Endothelial cell (in vitro differentiated cells): ENCODE measurements around the gene GSG1L. TPM values are rescaled to one million over a fixed set of nuclear protein-coding genes. Genes with fewer than 3 reads are reported as not detected.

Experiments used
- DNase-seq: peaks from one replicate; pipeline ENCODE4 v3.0.0; 2021; ENCODE audit warnings: low spot score
- H3K27ac Mint-ChIP-seq: one replicate; pipeline ENCODE4 v1.8.0; 2021; ENCODE audit warnings: mixed read lengths, inconsistent platforms; ENCODE audit not compliant: unreplicated experiment
- H3K27me3 Mint-ChIP-seq: one replicate; pipeline ENCODE4 v1.8.0; 2021; ENCODE audit warnings: mild to moderate bottlenecking, moderate library complexity, mixed read lengths, inconsistent platforms; ENCODE audit not compliant: unreplicated experiment
- H3K36me3 Mint-ChIP-seq: one replicate; pipeline ENCODE4 v1.8.0; 2021; ENCODE audit warnings: mild to moderate bottlenecking, low read depth, mixed read lengths, inconsistent platforms; ENCODE audit not compliant: unreplicated experiment
- H3K4me1 Mint-ChIP-seq: one replicate; pipeline ENCODE4 v1.8.0; 2021; ENCODE audit warnings: mild to moderate bottlenecking, mixed read lengths, inconsistent platforms; ENCODE audit not compliant: unreplicated experiment
- H3K4me3 Mint-ChIP-seq: one replicate; pipeline ENCODE4 v1.8.0; 2021; ENCODE audit warnings: mild to moderate bottlenecking, mixed read lengths, inconsistent platforms; ENCODE audit not compliant: unreplicated experiment
- H3K9me3 Mint-ChIP-seq: one replicate; pipeline ENCODE4 v1.8.0; 2021; ENCODE audit warnings: mixed read lengths, inconsistent platforms; ENCODE audit not compliant: unreplicated experiment
- CTCF ChIP-seq: fragments of 200-600 bp; sonication (generic); IDR thresholded peaks from one replicate; pipeline ENCODE4 v1.5.0; 2021; ENCODE audit warnings: antibody characterized with exemption; ENCODE audit not compliant: unreplicated experiment
- total RNA-seq: library from RNA; stranded (reverse); fragmentation: NEBNext Ultra II Directional; extraction: Animal tissue kit (Norgen Biotek cat#: 25700); gene quantifications from one replicate; pipeline ENCODE4 v1.2.1, GENCODE V29; 2021; ENCODE audit not compliant: unreplicated experiment

The GSG1L gene
- total RNA-seq, 1 donor from 2014 or later, result 0.38 TPM

GRCh38 chr16:27991876-27992275, 71.6 kb downstream of the GSG1L start:
- Mint-ChIP-seq H3K9me3 (no peaks in the 10 kb centered on the region), H3K4me1 (no peaks in the 10 kb centered on the region), H3K27ac (no peak overlapping the region), H3K4me3 (no peak overlapping the region), H3K27me3 (peaks cover 1% of the 10 kb centered on the region), H3K36me3 (peaks cover 3% of the 10 kb centered on the region)
- no peak for DNase-seq
- no peak for TF ChIP-seq CTCF

- no peaks in the 10 kb centered on the region for H3K27me3 Mint-ChIP-seq
- DNase-seq, result no peak
- H3K36me3 Mint-ChIP-seq, result no peaks in the 10 kb centered on the region
- no peak for TF ChIP-seq CTCF
- H3K4me1 Mint-ChIP-seq, result no peaks in the 10 kb centered on the region
- no peaks in the 10 kb centered on the region for H3K9me3 Mint-ChIP-seq
- H3K27ac Mint-ChIP-seq, result no peak overlapping the region
- H3K4me3 Mint-ChIP-seq, result no peak overlapping the region
These were observed 77.5 kb downstream of the GSG1L start for GRCh38 chr16:27985981-27986380.

- Mint-ChIP-seq H3K9me3 (no peaks in the 10 kb centered on the region), H3K27me3 (no peaks in the 10 kb centered on the region), H3K27ac (no peak overlapping the region), H3K36me3 (no peaks in the 10 kb centered on the region), H3K4me1 (no peaks in the 10 kb centered on the region), H3K4me3 (no peak overlapping the region)
- no peak for TF ChIP-seq CTCF
- DNase-seq, result no peak
These were observed 79.4 kb downstream of the GSG1L start for GRCh38 chr16:27984121-27984520.

GRCh38 chr16:27983244-27983643, 80.3 kb downstream of the GSG1L start:
- Mint-ChIP-seq H3K4me1 (no peaks in the 10 kb centered on the region), H3K9me3 (no peaks in the 10 kb centered on the region)

GRCh38 chr16:27982184-27982583, 81.3 kb downstream of the GSG1L start:
- TF ChIP-seq CTCF, result no peak
- no peak overlapping the region for H3K4me3 Mint-ChIP-seq
- H3K27ac Mint-ChIP-seq, result no peak overlapping the region
- no peaks in the 10 kb centered on the region for H3K4me1 Mint-ChIP-seq
- no peaks in the 10 kb centered on the region for H3K27me3 Mint-ChIP-seq
- H3K9me3 Mint-ChIP-seq, result no peaks in the 10 kb centered on the region
- no peaks in the 10 kb centered on the region for H3K36me3 Mint-ChIP-seq
- no peak for DNase-seq

More at GRCh38 chr16:27983244-27983643, 80.3 kb downstream of the GSG1L start:
- DNase-seq, result no peak
- no peaks in the 10 kb centered on the region for H3K36me3 Mint-ChIP-seq
- H3K27me3 Mint-ChIP-seq, result no peaks in the 10 kb centered on the region
- no peak overlapping the region for H3K4me3 Mint-ChIP-seq
- H3K27ac Mint-ChIP-seq, result no peak overlapping the region
- TF ChIP-seq CTCF, result no peak
